VCaP (cell line): Measurements from ENCODE around the gene CA12.
A peak's percentile ranks its signal among the peaks of the same experiment; 100 is the strongest.

Experiments
- H3K27ac ChIP-seq: fragments of 450-650 bp; 2 replicates; pipeline ENCODE4 v1.5.1; 2017
- CTCF ChIP-seq: fragments of 450-650 bp; conservative IDR thresholded peaks from 2 replicates; pipeline ENCODE4 v1.5.1; 2017; ENCODE audit warnings: mild to moderate bottlenecking, moderate library complexity

Gene CA12

GRCh38 chr15:63380808-63381282, 801 bp downstream of the CA12 start:
- no peak for TF ChIP-seq CTCF
- H3K27ac ChIP-seq, result peak overlapping the region; percentile 89

DNA sequence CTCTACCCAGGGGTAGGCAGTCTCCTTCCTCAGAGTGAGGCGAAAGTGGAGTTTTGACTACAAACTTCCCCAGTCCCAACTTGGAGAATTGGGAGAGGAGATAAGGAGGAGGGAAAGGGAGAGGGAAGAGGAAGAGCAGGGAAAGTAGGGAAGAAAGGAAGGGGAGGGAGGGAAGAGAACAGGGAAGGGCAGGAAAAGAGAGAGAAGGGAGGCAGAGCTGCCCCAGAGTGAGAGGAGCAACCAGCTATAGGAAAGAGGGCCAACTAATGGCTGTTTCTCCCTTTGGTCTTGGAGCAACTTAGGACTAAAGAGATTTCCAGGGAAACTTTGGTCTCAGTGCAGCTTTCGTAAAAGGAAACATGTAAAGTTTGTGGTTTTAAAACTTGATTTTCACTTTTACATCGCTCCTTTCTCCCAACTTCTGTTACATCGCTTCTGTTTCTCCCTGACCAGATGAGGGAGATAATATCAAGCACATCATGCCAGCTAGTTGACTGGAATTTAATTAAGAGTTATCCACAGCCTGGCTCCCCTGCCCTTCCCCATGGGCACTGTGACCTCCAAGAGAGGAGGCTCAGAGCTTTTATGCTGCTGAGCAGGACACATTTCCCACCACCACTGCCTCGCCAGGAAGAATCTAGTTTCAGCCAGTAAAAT, 1.4 kb downstream of the CA12 start:
- TF ChIP-seq CTCF, result no peak
- H3K27ac ChIP-seq, result peak overlapping the region; percentile 89

- H3K27ac ChIP-seq, result peak overlapping the region; percentile 89
- no peak for TF ChIP-seq CTCF
These were observed 2.0 kb downstream of the CA12 start for GRCh38 chr15:63379492-63380150.

DNA sequence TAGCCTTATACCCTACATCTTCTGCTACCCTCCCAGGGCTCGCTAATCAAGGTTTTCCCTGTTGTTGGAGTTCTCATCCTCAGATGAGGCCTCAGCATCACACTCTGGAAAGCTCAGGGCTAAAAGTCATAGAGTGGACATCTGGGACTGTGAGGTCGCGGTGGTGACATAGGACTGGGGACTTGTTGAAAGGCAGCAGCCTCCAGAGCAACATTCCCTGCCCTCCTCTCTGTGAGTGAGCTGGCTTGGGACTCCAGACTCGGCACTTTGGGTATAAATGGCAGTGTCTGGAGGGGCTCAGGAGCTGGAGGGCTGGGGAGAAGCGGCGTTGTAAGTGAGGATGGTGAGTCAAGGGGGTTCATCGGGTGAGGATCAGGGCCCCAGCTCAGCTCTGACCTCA, 2.7 kb downstream of the CA12 start:
- TF ChIP-seq CTCF, result no peak
- peak overlapping the region; percentile 89 for H3K27ac ChIP-seq

DNA sequence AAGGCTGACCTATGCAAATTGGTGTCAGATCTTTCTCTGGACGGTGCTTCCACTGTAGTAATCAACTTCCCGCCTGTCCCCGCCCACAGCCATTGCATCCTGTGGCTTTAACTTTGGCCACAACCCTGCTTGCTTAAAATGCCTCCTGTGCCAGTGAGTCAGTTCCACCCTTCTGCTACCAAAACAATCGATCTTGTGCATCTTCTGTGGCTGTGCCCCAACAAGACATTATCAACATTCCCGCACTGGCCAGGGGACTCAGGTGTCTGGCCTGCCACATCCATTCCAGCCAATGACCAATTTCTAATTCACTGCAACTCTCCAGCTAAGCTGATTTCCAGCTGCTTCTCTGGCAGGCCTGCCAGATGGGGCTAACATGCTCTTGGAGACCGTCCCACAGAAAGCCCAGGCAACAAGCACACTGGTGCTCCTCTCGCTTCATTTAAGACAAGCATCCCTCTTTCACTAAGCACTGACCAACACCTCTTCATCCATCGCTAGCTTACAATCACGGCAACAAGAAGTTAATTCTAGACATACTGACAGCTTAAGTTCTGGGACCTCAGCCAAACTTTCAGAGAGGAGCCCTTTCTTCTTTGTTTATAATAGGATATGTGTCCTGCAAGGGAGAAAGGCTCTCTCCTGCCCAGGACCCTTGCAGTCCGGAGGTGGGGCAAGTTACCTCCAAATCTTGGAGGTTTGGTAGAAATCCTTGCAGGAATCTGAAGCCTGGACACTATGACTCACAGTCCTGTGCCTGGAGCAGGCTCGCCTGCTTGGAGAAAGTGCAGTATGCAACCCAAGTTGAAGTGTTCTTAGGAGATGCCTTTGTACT, 6.7 kb downstream of the CA12 start:
- H3K27ac ChIP-seq, result peak overlapping the region; percentile 61
- no peak for TF ChIP-seq CTCF

- no peak for TF ChIP-seq CTCF
- H3K27ac ChIP-seq, result peak overlapping the region; percentile 61; the same call in 1 of the 2 replicates
These were observed 7.6 kb downstream of the CA12 start for GRCh38 chr15:63373866-63374548.
